HG03139 (cell line): ENCODE data around the gene ACKR1.

ENCODE experiments used
- ATAC-seq: cut with Tn5 transposase; IDR thresholded peaks from one replicate; pipeline ENCODE4 v1.9.1; 2021; ENCODE audit not compliant: unreplicated experiment

The ACKR1 gene, protein sequence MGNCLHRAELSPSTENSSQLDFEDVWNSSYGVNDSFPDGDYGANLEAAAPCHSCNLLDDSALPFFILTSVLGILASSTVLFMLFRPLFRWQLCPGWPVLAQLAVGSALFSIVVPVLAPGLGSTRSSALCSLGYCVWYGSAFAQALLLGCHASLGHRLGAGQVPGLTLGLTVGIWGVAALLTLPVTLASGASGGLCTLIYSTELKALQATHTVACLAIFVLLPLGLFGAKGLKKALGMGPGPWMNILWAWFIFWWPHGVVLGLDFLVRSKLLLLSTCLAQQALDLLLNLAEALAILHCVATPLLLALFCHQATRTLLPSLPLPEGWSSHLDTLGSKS

DNA sequence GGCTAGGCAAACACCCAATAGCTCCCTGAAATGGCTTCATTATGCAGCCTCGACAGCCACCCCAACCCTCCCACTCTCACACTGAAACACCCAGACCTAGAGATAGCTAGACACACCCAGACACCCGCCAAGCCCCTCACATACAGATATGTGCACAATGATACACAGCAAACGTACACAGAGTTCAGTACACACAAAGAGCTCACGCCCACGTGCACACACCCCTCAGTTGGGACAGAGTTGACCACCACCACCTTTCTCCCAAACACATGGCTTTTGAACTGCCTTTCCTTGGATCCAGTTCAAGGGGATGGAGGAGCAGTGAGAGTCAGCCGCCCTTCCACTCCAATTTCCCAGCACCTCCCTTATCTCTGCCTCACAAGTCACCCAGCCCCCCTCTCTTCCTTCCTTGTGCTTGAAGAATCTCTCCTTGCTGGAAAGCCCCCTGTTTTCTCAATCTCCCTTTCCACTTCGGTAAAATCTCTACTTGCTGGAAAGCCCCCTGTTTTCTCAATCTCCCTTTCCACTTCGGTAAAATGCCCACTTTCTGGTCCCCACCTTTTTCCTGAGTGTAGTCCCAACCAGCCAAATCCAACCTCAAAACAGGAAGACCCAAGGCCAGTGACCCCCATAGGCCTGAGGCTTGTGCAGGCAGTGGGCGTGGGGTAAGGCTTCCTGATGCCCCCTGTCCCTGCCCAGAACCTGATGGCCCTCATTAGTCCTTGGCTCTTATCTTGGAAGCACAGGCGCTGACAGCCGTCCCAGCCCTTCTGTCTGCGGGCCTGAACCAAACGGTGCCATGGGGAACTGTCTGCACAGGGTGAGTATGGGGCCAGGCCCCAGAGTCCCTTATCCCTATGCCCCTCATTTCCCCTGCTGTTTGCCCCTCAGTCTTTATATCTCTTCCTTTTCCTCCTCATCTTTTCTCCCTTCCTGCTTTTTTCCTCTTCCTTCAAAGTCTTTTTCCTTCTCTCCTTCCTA lies at the start of gene ACKR1:
Gene ACKR1, plus strand, starts transcription at position 715 of the 981 bp plus-strand sequence. Its CDS starts 85 bp downstream, at position 800.
- ATAC-seq = no peak

DNA sequence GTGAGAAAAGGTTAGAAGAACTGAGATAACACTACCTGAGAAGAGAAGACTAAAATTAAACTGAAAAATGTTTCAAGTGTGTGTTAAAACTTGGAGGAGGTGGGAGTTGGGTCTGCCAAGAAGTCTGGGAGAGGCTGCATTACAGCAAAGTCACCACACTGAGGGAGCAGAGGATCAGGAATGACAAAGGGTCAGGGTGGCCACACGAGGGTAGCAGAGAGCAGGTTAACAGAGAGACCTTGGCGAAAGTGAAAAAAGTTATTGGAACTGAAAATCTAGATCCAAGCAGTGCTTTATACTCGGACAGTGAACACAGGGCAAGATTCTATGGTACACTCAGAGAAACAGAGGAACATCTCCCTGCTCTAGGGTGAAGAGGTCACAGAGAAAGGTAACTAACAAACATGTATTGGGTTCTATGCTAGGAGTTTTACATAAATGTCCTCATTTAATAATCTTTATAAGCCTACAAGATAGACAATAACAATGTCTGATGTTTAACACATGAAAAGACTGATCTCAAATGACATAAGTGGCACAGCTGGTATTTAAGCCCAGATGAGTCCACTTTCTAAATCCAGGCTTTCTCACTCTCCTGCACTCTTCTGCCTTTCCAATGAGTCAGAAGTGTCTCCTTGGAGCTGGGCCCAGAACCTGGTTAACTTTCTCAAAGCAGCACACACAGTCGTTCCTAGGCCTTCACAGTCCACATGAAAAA lies 43.5 kb upstream of the ACKR1 start:
- peak; percentile 94 for ATAC-seq

DNA sequence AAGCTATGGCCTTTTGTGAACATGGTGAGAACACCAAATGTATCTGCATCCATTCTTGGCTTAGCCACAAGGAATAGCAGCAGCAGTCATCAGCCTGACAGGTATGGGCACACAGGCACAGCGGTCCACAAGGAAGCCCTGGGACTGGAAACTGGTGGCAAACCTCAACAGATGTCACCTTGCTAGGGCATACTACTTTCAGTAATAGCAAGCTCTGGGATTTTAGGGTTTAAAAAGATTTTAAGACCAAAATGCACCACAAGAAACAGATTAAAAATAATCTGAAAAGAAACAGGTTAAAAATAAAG lies 43.0 kb upstream of the ACKR1 start:
- ATAC-seq = no peak

DNA sequence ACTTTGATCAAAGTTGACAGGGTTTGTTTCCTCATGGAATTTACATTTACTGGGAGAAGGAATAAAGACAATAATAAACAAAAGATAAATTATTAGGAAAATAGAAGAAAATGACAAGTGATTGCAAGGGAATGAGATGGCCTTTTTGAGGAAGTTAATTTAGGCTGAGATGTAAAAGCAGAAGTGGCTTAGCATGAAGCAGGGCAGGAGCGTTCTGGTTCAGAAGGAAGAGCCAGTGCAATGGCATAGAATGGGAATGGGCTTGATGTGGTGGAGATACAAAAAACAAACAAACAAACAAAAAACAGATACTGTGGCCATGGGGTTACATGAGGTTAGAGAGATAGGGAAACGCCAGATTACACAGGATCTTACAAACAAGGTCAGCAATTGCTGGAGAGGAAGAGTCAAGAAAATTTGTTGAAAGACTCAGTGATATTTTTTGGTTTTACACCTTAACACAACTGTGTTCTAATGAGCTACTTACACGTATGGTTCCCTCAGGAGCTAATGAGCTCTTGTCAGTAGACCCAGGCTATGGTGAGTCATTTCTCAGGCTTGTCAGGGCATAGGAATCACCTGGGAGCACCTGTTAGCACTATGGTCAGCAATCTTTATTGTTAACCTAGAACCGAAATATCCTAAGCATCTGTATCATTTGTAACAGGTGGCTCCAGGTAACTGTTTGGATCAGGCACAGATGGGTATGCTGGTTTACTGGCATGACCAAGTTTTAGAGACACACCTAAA lies 42.0 kb upstream of the ACKR1 start:
- no peak for ATAC-seq

DNA sequence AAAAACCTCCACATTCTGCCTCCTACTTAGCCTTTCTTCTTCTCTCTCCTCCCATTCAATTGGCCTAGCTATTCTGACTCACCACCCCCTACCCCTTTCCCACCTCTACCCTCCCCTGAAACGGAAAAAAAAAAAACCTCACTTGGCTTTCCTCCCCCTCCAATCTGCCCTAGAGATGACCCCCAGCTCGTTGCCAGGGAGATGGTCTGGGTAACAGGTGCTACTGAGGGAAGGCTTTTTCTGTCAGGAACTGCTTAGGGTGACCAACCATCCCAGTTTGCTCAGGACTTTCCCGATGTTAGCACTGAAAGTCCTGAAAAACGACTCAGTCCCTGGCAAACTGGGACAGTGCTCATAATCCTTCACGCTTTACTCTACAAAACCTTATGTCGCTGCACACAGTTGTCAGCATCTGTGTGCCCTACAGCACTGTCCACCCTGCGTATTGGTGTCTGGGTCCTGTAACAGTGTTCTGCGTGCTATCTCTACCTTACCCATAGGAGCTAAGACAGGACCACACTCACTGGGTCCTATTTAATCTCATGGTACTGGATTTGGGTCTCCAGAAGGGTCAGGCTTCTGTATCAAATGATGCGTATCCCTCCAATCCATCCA lies 41.0 kb upstream of the ACKR1 start:
- no peak for ATAC-seq

DNA sequence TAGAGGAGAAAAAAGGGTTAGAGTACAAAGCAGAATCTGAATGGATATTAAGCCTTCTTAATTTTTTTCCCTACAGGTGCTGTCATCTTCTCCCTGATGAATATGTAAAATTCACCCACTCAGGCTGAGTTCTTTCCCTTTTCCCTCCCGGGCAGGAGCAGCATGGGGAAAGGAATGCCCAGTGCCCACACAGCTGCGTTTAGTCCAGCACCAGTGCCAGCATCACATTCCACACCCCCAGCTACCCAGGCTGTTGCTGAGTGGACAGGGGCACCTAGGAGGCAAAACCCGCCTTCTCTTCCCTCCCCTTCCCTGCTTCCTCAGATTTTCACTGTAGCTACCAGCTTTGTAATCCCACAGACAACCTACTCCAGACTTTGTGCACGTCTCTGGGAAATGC lies 36.6 kb upstream of the ACKR1 start:
- ATAC-seq = no peak

DNA sequence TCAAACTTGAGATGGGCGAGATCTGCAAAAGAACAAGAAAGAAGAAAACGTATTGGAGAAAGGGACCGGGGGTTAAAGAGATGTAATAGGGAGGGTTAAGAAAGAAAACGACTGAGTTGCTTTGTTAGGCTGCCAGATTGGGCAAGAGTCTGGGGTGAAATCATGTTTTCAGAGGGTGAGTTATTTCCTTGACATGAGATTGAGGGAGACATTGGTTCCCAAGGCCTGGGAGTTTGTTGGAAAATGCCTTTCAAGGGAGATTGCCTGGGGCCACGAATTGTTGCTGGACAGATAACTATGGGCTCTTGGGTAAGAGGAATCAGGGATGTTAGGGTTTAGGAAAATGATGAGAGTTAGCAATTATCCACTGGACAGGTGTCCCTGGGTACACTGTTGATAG lies 34.0 kb upstream of the ACKR1 start:
- no peak for ATAC-seq

DNA sequence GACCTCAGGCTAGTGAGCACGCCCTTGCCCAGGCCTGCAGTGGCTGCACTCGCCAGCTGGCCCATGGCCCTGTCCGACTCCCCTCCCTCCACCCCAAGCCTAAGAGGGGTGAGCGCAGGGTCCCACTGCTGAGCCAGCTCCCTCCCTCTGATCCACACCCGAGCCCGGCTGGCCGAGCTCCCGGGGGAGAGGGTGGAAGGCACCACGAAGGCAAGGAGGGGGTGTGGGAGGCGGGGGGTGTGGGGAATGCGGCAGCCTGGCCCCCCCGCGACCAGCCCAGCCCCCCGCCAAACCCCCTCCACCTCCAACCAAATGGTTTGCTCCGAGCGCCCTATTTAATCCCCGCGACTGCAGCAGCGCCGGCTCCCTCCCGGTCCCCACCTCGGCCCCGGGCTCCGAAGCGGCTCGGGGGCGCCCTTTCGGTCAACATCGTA lies 33.4 kb upstream of the ACKR1 start, which contains the start of gene CADM3:
Gene CADM3, plus strand, starts transcription at position 362 of the 434 bp plus-strand sequence. CDS start 151 bp downstream, outside the sequence.
- no peak for ATAC-seq

DNA sequence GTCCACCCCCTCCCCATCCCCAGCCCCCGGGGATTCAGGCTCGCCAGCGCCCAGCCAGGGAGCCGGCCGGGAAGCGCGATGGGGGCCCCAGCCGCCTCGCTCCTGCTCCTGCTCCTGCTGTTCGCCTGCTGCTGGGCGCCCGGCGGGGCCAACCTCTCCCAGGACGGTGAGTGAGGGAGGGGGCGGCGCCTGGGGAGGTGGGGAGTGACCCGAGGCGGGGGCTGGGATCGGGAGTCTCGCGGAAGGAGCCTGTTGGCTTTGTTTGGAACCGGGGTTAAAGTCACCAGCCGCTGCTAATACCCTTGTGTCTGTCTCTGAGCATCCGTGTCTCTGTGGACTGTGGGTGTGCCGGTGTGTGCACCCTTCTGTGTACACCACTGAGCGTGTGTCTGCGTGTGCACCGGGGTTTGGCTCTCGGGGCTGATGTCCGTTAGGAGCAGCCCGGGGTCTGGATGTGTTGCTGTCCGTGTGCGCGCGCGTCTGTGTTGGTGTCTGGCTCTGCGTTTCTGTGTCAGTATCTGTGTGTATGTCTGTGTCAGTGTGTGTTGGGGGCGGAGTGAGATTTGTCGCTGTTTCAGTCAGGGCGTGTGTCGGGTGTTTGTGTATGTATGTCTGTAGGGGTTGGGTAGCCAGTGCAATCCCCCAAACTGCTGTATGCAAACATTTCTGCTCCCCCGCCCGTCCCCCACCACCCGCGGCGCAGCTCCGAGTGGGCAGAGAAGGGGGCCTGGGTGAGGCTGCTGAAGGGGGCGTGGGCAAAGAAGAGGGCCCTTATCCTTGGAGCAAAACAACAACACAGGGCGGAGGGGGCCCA lies 32.8 kb upstream of the ACKR1 start:
- ATAC-seq = no peak

DNA sequence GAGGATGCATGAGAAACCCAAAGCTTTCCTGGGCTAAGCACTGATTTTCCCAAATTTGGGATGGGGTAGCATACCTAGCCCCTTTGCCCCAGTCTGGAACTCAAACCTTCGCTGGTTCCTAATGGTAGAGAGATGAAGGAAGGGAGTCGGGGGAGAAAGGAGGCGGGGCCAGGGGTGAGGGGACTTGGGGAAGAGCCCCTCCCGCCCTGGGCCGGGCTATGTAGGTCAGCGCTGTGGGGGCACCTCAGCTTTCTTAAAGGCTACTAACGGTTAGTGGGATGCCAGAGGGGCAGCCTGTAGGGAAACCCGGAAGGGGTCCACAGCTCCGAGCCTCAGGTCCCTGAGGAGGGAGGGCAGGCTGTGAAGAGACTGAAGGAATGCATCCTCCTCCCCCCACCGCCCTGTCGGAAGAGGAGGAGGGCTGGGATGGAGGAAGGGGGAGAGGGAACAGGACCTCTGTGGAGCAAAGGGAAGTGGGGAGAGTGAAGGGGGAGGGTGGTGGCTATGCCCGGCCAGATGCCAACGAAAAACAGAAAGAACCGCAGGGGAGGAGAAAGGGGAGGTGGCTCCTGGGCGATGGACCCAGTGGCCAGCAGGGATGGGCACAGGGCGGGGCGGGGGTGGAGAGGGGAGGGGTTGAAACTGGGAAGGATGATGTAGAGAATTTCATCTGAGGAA lies 31.9 kb upstream of the ACKR1 start:
- ATAC-seq = no peak

DNA sequence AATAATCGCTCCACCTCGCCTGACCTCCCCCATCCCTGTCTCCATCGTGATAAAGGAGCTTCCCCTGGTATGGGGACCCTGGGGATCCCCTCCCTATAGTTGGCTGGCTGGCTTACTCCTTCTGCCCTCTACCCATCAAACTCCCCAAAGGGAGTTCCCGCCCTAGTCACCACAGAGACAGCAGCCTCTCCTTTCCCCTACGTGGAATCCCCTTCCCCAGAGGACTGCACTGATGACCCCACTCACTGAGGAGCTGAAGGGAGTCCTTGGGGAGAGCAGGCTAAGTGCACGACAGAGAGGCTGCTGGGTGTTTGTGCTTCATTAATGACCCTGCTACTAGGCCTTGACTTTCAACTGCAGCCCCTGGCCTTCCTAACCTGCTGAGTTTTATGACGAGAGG lies 31.4 kb upstream of the ACKR1 start:
- ATAC-seq = no peak

DNA sequence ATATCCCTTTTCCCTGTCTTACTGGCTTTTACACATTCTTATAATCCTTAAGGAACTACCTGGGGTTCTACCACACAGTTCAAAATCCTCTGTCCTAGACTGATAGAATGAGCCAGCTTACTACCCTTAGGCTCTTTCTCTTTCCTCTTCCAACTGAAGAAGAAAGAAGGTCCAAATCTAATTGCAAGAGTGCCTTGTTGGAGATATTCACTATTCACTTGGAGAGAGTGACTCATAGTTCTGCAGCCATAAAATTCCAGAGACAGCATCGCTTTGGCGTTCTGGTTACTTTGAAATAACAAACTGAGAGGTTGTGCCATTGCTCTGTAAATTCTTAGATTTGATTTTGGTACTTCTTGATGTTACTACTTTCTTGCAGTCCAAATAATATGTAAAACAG lies 29.1 kb upstream of the ACKR1 start:
- ATAC-seq = no peak

DNA sequence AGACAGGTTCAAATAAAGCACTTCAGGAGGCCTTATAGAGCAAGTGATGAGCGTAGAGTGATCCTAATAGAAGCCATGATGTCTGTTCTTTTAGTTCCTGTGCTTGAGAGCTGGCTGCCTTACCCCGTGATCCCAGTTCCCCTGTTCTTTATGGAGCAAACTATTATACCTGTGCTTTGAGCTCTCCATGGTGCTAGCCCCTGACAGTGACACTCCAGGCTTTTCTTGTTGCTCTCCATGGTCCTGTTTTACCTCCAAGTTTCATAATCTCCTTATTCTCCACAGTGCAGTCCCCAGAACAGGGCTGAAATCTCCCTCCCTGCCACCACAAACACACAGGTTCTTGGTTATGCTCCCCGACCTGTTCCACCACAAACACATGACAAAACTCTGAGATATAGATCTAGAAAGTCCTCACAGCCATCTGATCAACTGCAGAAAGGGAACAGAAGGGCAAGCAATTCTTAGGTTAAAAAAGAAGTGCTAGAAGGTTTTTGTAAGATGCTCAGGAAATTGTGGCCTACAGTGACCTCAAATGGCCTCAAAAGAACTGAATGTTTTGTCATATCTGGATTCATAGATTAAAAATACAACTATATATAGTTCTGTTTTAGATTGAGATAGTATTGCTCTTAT lies 27.3 kb upstream of the ACKR1 start:
- ATAC-seq = no peak

DNA sequence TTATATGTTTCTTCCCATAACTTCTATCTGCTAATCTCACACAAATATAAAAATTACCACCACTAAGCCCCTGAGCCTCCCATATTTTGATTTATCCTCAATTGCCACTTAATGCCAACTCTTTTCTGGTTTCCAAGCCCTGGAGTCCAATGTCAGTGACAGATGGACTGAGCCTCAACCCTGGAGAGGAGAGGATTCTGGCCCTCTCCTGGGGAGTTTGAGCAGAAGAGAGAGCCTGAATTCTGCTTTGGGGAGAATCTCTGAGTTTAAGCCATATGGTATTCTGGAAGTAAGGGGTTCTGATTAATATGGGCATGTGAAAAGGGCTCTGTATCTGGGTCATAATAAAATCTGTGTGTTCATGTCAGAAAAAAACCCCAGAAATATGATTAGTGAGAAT lies 24.8 kb upstream of the ACKR1 start:
- ATAC-seq = no peak

DNA sequence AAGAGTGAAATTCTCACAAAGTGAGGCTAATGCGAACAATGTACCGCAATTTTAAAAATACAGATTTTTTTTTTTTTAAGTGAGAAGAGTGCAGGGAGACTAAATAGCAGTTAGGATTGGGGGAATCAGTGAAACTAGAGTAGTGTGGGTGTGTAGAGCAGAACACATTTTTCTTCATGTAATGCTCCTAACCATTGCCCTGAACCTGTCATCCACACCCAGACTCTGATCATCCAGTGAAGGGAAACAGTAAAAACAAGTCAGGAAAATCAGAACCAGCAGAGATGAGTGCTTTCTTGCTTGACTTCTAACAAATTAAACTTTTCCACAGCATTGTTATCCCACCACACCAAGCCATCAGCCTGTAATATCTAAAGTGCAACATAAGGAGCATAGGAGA lies 24.2 kb upstream of the ACKR1 start:
- ATAC-seq = no peak

DNA sequence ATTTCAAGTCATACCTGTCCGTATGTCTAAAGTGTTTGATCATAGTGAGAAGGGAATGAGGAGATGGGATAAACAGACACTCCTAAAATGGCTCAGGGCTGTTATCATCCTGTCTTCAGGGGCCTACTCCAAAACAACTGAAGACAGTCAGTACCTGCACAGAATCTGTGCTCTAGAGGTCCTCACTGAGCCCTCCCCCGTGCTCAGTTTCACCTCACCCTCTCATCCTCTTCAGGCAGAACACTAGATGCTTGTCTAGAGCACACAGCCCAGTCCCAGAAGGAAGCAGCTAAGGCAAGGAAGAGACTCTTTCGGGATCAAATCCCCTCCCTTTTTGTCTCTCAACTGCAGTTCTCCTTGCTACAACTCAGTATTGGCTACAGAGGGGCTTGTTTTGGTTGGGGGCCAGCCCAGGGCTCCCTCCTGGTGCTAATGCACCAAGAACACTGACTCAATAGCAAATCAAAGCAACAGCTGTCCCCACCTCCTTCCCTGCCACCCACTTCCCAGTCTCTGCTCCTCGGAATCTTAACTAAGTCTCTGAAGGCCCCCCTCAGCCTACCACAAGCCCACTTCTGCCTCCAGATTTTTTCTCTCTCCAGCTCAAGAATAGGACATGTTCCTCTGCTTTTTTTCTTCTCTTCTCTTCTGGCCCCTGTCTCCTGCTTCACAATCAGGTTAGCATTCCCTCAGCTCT lies 23.2 kb upstream of the ACKR1 start:
- no peak for ATAC-seq

DNA sequence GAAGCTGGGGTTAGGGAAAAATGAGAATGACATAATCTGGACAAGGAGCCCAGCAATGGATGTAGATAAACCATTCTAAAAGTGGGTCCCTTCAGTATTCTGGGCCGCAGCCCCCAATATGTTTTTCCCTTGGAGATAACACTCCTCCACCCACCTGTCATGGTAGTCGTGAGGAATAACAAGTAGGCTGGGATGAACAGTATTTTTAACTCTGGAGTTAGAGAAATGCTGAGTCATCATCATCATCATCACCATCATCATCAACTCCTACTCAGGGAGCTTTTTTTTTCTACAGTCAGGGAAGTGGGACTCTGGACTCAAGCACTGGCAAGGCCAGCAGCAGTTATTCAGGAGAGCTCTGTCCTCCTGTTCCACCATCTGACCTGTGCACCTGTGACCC lies 20.5 kb upstream of the ACKR1 start:
- ATAC-seq = no peak

DNA sequence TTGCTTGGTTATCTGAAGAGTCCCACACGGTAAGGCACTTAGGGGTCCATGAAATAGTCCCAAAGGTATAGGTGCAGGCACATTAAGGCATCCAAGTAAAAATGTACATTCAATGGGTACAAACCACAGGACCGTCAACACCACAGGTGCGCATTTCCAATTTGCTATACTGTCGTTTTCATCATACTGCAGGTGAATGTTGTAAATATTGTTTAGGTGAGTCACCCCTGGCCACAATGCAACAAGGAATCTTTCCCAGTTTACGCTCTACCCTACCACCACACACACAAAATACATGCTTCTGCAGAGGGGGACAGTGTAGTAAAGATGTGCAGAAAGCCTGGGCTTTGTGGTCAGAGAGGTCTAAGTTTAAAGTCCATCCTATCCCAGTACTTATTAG lies 19.6 kb upstream of the ACKR1 start:
- no peak for ATAC-seq
